Adrenal gland (tissue), 5 donors: Measurements from ENCODE around the gene TLK1.

ENCODE experiments used
- POLR2A ChIP-seq, 2 donors: fragments of 450-650 bp; IDR thresholded peaks; one replicate each; pipeline ENCODE4 v1.6.1; 2017; ENCODE audit warnings: antibody characterized with exemption in 2 of 2, mild to moderate bottlenecking in 2 of 2, moderate library complexity in 1 of 2
- TF ChIP-seq, protein P1 (sequence below), 6 experiments: fragments of 450-650 bp in 4 of 6; fragments of 200-600 bp in 2 of 6; sonication (generic) in 1 of 6; IDR thresholded peaks; 1 replicate in 5 of 6; 2 replicates in 1 of 6; pipeline versions ENCODE4 v1.5.1 to v1.8.0; 2016 to 2021; ENCODE audit warnings: antibody characterized with exemption in 6 of 6, mild to moderate bottlenecking in 2 of 6, moderate library complexity in 1 of 6
- donor health status: DM: no; HTN: no; CAD: no.

DNA sequence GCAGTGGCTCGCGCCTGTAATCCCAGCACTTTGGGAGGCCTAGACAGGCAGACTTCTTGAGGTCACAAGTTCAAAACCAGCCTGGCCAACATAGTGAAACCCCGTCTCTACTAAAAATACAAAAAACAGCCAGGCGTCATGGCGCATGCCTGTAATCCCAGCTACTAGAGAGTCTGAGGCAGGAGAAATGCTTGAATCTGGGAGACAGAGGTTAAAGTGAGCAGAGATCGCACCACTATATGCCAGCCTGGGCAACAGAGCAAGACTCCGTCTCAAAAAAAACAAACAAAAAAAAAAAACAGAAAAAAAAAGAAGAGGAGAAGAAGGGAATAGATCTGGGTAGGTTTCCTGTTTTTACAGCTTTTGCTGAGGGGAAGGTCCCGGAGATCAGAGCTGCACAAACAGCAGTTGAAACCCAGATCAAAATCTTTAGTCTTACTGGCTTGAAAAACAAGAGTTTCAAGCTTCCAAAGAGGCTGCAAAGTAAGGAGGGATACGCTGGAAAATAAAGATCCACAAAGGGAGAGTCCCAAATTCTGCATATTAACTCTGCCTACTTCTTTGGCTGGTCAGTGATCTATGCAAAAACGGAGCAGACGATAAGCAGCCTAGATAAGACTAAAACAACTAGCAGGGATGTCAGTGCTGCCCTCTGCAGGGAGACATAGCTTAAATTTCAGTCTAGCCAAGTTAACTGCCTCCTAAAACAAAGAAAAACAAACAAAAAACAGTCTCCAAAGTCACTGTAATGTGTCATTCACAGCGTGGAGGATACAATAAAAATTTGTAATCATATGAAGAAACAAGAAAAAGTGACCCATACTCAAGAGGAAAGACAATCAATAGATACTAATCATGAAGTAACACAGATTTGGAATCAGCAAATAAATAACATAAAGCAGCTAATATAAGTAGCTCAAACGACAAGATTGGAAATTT lies 74.1 kb downstream of the TLK1 start:
- TF ChIP-seq, protein P1, sequence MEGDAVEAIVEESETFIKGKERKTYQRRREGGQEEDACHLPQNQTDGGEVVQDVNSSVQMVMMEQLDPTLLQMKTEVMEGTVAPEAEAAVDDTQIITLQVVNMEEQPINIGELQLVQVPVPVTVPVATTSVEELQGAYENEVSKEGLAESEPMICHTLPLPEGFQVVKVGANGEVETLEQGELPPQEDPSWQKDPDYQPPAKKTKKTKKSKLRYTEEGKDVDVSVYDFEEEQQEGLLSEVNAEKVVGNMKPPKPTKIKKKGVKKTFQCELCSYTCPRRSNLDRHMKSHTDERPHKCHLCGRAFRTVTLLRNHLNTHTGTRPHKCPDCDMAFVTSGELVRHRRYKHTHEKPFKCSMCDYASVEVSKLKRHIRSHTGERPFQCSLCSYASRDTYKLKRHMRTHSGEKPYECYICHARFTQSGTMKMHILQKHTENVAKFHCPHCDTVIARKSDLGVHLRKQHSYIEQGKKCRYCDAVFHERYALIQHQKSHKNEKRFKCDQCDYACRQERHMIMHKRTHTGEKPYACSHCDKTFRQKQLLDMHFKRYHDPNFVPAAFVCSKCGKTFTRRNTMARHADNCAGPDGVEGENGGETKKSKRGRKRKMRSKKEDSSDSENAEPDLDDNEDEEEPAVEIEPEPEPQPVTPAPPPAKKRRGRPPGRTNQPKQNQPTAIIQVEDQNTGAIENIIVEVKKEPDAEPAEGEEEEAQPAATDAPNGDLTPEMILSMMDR (IDR thresholded peaks at IDR 0.05): peak; percentile 32 to 65 (median 58)
- no peak for TF ChIP-seq POLR2A (IDR thresholded peaks at IDR 0.05)
